T1000 (cell line): Measurements from ENCODE around the gene RGMB.

ENCODE experiments used
- DNase-seq: peaks from one replicate; lab custom pipeline; 2025; ENCODE audit warnings: mixed read lengths; lab: John Stamatoyannopoulos, UW

The RGMB gene

DNA sequence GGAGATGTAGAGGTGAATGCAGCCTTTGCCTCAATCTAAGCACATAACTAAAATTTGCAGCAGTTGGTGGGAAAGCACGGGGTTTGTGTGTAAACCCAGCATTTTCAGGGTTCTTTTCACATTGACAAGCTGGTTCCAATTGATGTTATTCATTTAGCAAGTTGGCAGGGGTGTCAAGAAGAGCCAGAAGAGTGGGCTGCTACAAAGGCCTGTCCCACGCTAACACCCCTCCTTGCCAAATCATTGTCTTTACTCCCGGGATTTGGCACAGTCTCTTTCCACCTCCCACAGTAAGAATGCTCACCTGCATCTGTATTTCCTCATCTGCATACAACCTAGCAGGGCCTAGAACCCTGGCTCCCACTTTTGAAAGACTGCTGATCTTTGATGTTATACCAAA lies 11.8 kb downstream of the RGMB start:
- DNase-seq, result no peak

DNA sequence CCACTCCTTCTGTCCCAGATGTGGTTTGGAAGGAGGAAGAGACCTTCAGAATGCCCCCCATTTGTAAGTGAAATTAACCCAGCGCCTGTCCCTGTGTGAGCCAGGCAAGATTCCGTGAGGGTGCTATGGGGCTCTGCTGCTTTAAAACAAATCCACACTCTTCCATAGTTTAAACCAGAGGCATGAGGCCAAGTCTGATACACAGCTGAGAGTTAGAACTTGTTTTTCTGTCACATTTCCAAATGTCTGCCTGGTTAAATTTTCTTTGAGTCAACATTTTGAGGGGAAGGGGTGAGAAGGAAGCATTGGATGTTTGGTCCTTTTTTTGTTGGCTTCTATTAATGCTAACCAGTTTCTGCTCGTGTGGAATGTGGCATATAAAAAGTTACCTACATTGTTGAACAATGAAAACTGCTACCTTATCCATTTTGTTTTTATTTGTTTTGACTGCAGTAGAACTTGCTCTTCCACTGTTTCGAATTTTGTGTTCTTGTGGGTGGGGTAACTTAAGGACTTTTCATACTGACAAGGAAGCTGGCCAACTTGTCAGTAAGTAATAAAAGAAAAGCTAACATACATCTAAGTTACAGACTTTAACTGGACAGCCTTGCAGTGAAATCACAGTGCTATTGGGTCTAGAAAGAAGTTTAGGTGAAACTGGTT lies 12.9 kb downstream of the RGMB start:
- no peak for DNase-seq

DNA sequence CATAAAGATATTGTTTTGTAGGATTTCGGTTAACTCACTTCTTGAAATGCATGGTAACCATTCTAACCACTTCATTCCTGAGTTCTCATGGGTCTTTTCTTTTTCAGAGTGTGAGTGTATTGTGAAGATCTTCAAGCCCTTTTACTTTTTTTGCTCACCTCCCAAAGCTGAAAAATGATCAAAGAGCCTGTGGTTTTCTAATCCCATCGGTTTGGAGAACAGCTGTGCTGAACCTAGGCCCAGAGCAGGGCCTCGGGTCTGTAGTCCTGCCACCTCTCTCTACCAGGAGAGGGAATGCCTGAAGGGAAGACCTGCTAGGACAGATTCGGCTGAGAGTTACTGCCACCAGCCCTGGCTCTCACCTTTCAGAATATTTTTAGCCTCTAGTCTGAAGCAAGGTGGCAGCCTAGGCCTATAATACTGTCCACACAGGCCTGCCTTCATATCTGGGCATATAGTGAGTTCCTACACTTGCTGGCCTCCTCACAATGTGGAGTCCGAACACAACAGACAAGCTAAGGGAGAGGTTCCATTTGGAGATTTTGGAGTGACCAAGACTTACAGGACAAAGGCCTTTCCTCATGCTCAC lies 13.8 kb downstream of the RGMB start:
- no peak for DNase-seq

DNA sequence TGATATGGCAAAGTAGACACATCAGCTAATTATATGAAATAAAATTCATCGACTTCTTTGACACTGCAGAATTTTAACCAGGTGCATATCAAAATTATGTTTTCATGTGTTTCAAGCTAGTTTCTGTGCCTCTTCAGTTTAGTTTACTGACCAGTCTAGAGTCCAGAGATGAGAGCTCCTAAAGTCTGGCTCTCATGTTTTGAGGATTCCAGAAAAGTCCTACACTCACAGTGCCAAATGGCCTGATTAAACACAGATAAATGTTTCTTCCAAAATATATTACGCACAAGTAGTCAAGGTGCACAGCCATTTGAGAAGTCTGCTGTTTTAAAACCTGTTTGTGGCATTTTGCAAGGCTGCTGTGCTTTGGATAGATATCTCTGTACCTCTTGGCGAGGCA lies 15.6 kb downstream of the RGMB start:
- no peak for DNase-seq

DNA sequence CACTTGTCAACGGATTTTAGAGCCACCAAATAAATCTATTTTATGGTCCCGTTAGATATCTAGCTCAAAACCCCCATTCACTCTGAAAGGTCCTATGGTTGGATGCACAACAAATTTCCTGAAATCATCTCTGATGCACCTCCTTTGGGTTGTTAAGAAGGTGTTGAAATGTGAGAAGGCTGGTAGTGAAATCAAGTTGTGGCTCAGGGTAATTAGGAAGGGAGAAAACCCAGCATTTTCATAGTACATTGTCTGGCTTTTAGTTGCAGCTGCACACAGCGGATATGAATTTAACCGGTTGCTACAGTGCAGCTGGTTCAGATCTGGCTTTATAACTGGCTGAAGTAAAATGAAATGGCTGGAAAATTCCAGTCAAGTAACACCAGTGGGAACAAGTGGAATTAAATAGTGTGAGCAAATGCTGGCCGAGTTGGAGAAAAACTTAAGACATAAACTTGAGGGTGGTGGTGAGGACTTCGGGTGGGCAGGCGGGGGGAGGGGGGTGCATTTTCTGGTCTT lies 17.6 kb downstream of the RGMB start:
- no peak for DNase-seq

DNA sequence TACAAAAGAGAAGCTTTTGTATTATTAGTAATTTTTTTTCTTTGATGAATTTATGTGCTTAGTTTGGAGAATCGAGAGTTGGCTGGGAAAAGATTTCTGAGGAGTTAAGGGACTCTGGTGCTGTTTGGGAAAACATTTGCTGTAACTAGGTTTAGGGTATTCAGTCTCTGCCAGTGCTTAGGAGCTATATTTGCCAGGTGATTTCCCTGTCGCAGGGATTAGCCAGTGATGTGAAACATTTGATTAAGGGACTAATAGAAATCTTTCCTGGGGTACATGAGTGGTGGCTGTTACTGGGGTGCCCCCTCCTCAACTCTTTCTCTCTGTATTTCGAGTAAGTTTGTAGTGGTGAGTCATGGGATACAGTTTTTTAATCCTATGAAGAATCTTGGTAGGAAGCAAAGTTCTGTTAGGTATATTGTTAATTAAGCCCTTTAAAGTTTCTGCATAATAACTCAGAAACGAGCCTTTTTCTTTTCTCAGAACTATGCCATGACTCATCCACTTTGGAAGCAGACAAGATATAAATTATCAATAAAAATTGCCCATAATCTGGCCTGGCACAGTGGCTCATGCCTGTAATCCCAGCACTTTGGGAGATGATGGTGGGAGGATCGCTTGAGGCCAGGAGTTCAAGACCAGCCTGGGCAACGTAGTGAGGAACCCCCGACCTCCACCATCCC lies 18.6 kb downstream of the RGMB start:
- no peak for DNase-seq

DNA sequence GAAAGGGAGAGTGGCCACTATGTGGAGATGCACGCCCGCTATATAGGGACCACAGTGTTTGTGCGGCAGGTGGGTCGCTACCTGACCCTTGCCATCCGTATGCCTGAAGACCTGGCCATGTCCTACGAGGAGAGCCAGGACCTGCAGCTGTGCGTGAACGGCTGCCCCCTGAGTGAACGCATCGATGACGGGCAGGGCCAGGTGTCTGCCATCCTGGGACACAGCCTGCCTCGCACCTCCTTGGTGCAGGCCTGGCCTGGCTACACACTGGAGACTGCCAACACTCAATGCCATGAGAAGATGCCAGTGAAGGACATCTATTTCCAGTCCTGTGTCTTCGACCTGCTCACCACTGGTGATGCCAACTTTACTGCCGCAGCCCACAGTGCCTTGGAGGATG lies 19.8 kb downstream of the RGMB start:
- DNase-seq, result no peak

DNA sequence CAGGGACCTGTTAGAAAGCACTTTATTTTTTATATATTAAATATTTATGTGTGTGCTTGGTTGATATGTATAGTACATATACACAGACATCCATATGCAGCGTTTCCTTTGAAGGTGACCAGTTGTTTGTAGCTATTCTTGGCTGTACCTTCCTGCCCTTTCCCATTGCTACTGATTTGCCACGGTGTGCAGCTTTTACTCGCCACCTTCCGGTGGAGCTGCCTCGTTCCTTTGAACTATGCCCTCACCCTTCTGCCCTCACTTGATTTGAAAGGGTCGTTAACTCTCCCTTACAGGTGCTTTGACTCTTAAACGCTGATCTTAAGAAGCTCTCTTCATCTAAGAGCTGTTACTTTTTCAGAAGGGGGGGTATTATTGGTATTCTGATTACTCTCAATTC lies 20.5 kb downstream of the RGMB start:
- no peak for DNase-seq

DNA sequence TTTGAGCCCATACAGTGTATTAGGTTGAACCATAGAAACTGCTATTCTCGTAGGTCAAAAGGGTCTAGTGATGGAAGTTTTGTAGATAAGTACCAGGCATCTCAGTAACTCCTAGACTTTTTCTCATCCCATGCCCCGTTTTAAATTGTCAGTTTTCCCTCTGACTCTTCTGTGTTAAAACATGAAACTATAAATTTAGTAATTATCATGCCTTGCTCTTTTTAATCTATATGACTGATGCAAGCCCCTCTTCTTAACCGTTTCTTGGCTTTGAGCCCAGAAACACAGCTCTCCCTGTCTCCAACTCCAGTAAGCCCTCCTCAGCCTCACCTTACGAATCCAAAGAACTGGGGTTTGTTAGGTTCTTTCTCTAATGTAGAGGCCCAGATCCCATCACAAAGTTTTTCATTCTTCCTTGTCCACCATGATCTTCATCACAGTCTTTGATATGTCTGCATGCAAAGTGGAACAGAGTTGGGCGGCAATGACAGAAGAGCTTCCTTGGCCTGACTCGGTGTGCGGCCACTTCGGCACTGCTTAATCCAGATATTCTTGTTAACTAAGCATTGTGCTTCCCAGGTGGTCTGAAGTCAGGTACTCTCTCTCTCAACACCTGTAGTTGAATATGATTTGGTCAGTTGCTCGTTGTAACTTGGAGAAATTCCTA lies 21.1 kb downstream of the RGMB start:
- no peak for DNase-seq

DNA sequence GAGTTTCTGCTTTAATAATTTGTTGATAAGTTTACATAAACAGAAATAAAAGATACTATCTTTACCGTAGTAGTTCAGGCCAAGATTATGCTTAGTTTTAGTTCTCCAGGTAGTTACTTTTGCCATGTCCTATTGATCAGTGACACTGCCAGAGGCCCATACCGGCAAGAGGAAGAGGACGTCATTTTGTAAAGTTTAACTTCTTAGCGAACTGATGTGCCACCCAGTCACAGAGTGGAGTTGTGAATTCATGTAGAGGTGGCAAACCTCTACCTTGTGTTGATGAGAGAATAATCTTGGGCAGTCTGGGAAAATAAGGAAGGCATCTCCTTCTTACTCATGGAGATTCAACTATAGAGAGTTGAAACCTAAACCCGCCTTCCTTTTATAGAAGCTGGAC lies 21.8 kb downstream of the RGMB start:
- DNase-seq, result no peak

DNA sequence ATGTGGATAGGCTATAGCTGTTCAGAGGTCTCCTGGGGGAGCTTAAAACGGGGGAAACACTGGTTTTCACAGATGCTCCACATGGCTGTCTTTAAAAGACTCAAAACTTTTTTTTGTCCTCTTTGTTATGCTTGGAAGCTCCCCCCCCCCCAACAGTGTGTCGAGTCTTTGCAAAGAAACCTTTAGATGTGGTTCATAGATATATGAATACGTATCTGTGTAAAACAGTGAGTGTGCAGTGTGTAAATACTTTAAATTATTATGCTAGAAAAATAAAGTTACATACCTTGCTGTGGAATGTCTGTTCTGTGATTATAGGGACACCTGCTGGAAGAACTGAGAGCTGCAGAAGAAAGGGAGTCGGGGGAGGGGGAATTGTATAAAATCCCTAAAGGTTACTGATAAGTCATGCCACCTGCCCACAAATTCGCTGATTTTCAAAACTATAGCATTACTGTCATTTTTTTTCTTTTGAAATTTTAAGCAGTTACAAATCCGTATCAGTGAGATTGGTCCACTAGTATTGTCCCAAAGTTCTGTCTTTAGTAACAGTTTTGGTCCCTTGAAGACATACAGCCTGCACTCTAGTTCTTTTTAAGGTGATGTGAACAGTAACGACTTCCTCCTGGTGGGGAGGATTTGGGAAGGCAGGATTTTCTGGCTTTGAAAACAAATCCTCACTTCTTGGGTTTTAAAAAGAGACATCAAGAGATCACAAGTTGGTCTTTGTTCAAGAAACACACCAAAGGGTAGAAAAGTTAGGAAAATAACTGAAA lies 22.9 kb downstream of the RGMB start:
- DNase-seq, result no peak

DNA sequence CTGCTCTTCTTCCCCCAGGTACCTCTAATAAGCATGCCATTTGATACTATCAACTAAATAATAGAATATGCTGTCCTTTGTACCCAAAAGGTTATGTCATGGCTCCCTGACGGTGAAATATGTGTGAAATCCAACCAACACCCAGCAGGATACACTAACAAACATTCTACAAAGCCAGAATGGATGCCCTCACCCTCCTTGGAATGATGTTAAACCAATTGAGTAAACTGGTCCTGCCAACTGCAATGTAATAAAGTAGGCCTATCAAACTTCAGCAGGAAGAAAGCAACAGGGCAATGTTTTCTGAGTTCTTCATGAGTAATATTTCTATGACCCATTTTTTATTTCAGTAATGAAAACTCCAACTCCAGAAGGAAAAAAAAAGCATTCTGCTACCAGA lies 24.9 kb downstream of the RGMB start:
- no peak for DNase-seq

DNA sequence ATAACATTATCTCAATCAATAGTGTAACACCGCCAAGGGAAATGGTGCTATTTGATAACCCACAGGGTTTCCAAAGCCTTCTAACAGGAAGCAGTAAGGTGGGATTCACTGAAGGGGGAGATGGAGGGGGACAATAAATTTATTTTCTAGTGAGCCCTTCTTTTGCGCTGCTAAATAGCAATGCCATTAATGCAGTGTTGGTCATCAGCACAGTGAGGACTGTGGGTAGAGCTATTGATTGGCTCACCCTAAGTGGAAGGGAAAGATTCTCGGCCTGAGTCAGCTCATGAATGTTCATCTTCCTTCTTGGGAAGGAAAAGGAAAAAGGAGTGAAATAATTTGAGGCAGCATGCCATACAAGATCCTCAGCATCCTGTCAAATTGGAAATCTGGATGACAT lies 25.4 kb downstream of the RGMB start:
- no peak for DNase-seq

DNA sequence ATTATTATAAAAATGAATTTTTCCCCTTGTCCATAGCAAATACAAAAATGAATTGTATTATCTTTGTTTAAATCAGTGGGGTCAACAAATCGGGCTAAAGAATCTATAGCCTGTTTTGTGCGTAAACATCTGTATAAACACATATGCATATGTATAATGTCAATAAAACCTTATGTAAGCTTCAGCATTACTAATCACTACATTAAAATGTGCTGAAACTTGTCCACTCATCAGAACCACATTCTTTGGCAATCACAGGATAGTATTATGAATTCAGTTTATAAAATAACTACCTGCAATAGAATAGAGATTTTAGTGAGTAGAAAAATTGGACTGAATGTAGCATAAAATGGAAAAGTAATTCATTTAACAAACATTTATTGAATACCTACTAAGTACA lies 30.6 kb downstream of the RGMB start:
- no peak for DNase-seq

DNA sequence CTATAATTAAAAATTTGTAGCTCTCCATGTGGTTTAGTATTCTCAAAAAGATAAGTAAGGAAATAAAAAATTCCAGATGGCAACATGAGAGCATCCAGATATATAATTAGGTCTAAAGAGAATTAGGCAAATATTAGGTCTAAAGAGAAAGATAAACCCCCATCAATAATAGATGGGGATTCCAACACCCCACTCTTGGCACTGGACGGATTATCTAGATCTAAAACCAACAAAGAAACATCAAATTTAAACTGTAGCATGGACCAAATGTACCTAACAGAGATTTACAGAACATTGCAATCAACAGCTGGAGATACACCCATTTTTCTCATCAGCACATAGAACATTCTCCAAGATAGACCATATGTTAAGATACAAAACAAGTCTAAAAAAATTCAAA lies 31.6 kb downstream of the RGMB start:
- no peak for DNase-seq

DNA sequence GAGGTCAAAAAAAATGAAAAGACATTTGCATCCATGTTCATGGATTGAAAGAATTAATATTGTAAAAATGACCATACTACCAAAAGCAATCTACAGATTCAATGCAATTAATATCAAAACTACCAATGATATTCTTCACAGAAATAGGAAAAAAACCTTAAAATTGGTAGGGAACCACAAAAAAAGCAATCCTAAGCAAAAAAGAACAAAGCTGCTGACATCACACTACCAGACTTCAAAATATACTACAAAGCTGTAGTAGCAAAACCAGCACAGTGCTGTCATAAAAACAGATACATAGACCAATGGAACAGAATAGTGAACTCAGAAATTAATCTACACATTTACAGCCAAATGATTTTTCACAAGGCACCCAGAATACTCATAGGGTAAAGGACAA lies 34.3 kb downstream of the RGMB start:
- no peak for DNase-seq

DNA sequence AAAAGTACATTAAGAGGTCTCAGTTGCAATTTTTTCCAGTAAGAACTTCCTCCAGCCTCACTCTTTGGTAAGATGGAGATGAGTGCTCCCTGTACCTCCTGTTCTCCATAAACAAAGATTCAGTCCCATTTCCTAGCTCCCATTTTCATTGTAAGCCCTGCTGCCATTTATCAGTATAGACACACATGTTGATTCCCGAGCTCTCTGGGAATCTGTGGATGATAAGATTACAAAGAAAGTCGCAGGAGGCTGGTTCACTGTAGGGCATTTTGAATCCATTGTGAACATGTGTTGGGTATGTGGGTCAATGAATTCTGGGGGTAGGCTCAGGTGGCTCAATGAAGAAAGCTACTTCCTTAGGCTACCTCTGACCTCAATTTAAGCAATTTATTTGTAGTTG lies 36.7 kb downstream of the RGMB start:
- no peak for DNase-seq

DNA sequence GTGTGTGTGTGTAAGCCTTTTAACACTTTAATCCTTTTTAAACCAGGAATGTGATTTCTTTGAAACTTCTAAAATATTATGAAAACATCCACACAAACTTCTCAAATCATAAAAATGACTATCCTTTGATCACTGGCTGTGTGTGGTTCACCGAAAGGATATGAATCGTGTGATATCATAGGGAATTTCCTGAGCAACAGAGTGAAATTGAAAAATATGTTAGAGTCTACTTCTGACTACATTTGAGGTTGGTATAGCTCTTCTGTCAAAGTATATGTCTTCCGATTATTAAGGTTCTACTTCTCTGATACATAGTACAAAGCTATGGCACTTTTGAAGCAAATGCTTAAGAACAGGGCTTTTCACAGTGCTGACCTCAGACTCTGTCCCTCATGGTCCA lies 40.3 kb downstream of the RGMB start:
- DNase-seq, result no peak

DNA sequence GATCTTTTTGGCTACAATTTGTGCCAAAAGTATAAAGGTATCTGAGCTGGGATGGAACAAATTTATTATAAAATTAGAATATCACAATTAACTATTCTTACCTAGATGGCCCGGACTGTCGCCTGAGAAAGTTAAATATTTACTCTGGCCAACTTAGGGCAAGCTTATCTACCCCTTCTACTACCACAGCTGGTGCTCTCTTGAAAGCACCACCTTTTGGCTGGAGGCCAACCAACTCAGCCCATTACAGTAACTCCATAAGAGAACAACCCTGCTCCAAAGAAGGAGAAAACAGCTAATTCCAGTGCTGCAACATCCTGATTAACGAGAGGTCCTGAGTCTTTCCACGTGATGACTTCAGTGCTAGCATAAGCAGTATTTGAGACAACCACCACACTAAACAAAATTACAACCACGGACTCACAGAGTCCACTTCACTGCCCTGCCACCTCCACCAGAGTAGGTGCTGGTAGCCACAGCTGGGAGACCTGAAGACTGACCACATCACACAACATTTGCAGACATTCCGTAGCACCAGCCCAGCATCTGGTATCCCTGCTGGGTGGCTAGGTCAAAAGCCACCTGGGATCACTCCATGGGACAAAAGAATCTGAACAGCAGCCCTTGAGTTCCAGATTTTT lies 43.2 kb downstream of the RGMB start:
- no peak for DNase-seq

DNA sequence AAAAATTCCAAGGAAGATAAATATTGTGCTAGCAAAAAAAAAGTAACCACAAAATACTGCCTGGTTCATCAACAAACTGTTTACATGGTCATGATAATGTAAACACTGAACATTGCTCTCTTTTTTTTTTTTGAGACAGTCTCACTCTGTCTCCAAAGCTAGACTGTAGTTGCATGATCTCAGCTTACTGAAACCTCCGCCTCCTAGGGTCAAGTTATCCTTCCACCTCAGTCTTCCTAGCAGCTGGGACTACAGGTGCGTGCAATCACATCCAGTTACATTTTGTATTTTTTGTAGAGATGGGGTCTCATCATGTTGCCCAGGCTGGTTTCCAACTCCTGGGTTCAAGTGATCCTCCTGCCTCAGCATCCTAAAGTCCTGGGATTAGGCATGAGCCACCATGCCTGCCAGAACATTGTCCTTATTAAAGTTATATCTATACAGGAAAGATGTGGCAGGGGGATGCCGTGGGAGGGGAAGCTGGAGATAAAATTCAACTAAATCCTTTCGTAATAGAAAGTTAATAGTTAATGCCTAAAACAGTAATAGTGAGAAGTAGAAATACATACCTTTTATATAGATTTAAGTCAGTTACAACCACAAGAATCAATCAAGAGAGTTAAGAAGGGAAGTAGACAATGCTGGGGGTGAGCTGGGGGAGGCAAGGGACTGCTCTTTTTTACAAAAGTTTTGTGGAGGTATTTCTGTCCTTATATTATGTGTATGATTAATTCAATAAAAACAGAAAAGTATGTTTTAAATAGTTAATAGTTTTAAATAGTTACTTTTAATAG lies 52.3 kb downstream of the RGMB start:
- DNase-seq, result no peak

DNA sequence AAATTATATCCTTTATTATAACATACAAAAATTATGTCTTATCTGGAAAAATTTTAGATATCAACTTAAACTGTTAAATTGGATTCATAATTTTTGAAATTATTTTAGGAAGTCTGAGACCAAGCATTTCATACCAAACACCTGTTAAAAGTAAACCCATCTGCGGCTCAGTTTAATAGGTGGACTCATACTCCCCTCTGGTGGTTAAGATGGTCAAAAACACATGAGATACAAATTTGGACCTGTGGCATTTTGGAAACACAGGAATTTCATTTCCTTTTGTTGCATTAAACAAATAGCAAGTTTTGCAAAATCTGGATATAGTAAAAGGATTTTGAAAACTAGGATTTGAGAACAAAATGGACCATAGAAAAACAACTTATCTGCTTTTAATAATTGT lies 53.7 kb downstream of the RGMB start:
- DNase-seq, result no peak
